ENCODE measurements around the gene MB21D2. TPM values are rescaled to one million over a fixed set of nuclear protein-coding genes. Genes with fewer than 3 reads are reported as not detected.

The MB21D2 gene
- total RNA-seq, 1 experiment from 2014 or later = 19.7 TPM

DNA sequence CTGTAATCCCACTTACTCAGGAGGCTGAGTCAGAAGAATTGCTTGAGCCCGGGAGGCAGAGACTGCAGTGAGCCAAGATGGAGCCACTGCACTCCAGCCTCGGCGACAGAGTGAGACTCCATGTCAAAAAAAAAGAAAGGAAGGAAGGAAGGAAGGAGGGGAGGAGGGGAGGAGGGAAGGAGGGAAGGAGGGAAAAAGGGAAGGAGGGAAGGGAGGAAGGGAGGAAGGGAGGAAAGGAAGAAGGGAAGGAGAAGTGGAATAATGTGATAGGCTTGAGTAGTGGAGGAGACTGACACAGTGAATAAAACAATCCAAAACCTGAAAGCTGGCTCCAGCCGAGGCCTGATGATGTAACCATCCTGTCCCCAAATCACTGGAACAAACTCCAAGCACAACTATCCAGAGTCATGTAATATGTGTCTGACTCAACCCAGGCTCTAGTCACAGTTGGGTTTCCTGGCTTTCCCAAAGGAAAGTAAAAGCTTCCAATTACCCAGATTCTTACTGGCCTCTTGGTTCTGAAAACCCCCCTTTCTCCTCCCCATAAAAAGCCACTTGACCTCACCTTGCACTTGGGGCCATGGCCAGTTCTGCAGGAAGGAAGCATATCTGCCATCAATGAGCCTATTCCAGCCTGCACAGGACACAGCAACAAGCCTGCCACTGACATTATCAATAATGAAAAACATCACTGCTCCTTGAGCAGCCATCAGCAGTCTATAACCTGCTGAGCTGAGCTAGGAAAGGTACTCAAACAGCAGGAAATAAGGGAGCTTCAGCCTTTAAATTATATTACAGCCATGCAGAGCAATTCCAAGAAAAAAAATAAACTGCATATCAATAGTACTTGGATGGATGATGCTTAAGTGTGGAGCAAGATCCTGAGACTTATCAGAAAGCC, 48.3 kb downstream of the MB21D2 start:
- H3K27ac Mint-ChIP-seq = 0 out of 2 replicates have a peak overlapping the region, but pooled peaks have one; percentile 9
- ChIA-PET POLR2A (interaction anchor here (1.1 to 1.3 kb wide), 2 partner anchors 10 to 12 kb away, joined by 3 read pairs; no protein-coding TSS in a partner anchor), CTCF (interaction anchor here (0.9 kb wide), 1 partner anchor 53 kb away, joined by 4 read pairs; no protein-coding TSS in a partner anchor)
- H3K4me1 Mint-ChIP-seq = peaks cover 71% of the 10 kb centered on the region
- peaks cover 5% of the 10 kb centered on the region for H3K36me3 Mint-ChIP-seq
- ATAC-seq (no peak), DNase-seq (ENCODE audit: low spot score) (no peak)
- no peaks in the 10 kb centered on the region for H3K27me3 Mint-ChIP-seq (ENCODE audit: low read depth)
- TF ChIP-seq IRF2 (CRISPR knock-in tag; IDR thresholded peaks at IDR 0.05; ENCODE audit: borderline replicate concordance, low read depth) (no peak), TCF7 (CRISPR knock-in tag; IDR thresholded peaks at IDR 0.05; ENCODE audit: low read depth) (no peak), PRRX2 (CRISPR knock-in tag; IDR thresholded peaks at IDR 0.05) (no peak), ZNF416 (CRISPR knock-in tag; IDR thresholded peaks at IDR 0.05) (no peak), MYBL2 (CRISPR knock-in tag; IDR thresholded peaks at IDR 0.05) (no peak), RELA (CRISPR knock-in tag; IDR thresholded peaks at IDR 0.05; ENCODE audit: borderline replicate concordance) (no peak), OVOL2 (CRISPR knock-in tag; IDR thresholded peaks at IDR 0.05; ENCODE audit: borderline replicate concordance) (no peak), ZNF396 (CRISPR knock-in tag; IDR thresholded peaks at IDR 0.05; ENCODE audit: borderline replicate concordance) (no peak), FOXJ3 (CRISPR knock-in tag; IDR thresholded peaks at IDR 0.05; ENCODE audit: borderline replicate concordance) (no peak), ZNF138 (CRISPR knock-in tag; conservative IDR thresholded peaks at IDR 0.05) (no peak), EMX1 (CRISPR knock-in tag; IDR thresholded peaks at IDR 0.05) (no peak)
- TF ChIP-seq, protein P1, sequence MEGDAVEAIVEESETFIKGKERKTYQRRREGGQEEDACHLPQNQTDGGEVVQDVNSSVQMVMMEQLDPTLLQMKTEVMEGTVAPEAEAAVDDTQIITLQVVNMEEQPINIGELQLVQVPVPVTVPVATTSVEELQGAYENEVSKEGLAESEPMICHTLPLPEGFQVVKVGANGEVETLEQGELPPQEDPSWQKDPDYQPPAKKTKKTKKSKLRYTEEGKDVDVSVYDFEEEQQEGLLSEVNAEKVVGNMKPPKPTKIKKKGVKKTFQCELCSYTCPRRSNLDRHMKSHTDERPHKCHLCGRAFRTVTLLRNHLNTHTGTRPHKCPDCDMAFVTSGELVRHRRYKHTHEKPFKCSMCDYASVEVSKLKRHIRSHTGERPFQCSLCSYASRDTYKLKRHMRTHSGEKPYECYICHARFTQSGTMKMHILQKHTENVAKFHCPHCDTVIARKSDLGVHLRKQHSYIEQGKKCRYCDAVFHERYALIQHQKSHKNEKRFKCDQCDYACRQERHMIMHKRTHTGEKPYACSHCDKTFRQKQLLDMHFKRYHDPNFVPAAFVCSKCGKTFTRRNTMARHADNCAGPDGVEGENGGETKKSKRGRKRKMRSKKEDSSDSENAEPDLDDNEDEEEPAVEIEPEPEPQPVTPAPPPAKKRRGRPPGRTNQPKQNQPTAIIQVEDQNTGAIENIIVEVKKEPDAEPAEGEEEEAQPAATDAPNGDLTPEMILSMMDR (IDR thresholded peaks at IDR 0.05) = no peak
- TF ChIP-seq, protein P2, sequence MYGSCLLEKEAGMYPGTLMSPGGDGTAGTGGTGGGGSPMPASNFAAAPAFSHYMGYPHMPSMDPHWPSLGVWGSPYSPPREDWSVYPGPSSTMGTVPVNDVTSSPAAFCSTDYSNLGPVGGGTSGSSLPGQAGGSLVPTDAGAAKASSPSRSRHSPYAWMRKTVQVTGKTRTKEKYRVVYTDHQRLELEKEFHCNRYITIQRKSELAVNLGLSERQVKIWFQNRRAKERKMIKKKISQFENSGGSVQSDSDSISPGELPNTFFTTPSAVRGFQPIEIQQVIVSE (CRISPR knock-in tag; IDR thresholded peaks at IDR 0.05; ENCODE audit: borderline replicate concordance) = no peak
- TF ChIP-seq, protein P3, sequence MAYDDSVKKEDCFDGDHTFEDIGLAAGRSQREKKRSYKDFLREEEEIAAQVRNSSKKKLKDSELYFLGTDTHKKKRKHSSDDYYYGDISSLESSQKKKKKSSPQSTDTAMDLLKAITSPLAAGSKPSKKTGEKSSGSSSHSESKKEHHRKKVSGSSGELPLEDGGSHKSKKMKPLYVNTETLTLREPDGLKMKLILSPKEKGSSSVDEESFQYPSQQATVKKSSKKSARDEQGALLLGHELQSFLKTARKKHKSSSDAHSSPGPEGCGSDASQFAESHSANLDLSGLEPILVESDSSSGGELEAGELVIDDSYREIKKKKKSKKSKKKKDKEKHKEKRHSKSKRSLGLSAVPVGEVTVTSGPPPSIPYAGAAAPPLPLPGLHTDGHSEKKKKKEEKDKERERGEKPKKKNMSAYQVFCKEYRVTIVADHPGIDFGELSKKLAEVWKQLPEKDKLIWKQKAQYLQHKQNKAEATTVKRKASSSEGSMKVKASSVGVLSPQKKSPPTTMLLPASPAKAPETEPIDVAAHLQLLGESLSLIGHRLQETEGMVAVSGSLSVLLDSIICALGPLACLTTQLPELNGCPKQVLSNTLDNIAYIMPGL (CRISPR knock-in tag; IDR thresholded peaks at IDR 0.05) = no peak
- TF ChIP-seq, protein P4, sequence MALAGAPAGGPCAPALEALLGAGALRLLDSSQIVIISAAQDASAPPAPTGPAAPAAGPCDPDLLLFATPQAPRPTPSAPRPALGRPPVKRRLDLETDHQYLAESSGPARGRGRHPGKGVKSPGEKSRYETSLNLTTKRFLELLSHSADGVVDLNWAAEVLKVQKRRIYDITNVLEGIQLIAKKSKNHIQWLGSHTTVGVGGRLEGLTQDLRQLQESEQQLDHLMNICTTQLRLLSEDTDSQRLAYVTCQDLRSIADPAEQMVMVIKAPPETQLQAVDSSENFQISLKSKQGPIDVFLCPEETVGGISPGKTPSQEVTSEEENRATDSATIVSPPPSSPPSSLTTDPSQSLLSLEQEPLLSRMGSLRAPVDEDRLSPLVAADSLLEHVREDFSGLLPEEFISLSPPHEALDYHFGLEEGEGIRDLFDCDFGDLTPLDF (CRISPR knock-in tag; IDR thresholded peaks at IDR 0.05) = no peak
- TF ChIP-seq, protein P5, sequence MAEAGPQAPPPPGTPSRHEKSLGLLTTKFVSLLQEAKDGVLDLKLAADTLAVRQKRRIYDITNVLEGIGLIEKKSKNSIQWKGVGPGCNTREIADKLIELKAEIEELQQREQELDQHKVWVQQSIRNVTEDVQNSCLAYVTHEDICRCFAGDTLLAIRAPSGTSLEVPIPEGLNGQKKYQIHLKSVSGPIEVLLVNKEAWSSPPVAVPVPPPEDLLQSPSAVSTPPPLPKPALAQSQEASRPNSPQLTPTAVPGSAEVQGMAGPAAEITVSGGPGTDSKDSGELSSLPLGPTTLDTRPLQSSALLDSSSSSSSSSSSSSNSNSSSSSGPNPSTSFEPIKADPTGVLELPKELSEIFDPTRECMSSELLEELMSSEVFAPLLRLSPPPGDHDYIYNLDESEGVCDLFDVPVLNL (CRISPR knock-in tag; IDR thresholded peaks at IDR 0.05; ENCODE audit: borderline replicate concordance, low read depth) = no peak
- TF ChIP-seq, protein P6, sequence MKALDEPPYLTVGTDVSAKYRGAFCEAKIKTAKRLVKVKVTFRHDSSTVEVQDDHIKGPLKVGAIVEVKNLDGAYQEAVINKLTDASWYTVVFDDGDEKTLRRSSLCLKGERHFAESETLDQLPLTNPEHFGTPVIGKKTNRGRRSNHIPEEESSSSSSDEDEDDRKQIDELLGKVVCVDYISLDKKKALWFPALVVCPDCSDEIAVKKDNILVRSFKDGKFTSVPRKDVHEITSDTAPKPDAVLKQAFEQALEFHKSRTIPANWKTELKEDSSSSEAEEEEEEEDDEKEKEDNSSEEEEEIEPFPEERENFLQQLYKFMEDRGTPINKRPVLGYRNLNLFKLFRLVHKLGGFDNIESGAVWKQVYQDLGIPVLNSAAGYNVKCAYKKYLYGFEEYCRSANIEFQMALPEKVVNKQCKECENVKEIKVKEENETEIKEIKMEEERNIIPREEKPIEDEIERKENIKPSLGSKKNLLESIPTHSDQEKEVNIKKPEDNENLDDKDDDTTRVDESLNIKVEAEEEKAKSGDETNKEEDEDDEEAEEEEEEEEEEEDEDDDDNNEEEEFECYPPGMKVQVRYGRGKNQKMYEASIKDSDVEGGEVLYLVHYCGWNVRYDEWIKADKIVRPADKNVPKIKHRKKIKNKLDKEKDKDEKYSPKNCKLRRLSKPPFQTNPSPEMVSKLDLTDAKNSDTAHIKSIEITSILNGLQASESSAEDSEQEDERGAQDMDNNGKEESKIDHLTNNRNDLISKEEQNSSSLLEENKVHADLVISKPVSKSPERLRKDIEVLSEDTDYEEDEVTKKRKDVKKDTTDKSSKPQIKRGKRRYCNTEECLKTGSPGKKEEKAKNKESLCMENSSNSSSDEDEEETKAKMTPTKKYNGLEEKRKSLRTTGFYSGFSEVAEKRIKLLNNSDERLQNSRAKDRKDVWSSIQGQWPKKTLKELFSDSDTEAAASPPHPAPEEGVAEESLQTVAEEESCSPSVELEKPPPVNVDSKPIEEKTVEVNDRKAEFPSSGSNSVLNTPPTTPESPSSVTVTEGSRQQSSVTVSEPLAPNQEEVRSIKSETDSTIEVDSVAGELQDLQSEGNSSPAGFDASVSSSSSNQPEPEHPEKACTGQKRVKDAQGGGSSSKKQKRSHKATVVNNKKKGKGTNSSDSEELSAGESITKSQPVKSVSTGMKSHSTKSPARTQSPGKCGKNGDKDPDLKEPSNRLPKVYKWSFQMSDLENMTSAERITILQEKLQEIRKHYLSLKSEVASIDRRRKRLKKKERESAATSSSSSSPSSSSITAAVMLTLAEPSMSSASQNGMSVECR (CRISPR knock-in tag; IDR thresholded peaks at IDR 0.05; ENCODE audit: borderline replicate concordance) = no peak
- no peaks in the 10 kb centered on the region for H3K9me3 Mint-ChIP-seq
- no peak overlapping the region for H3K4me3 Mint-ChIP-seq

Measured in WTC11 (cell line).